ENCODE measurements around the gene FAM124B. TPM values are rescaled to one million over a fixed set of nuclear protein-coding genes. Genes with fewer than 3 reads are reported as not detected.
A peak's percentile ranks its signal among the peaks of the same experiment; 100 is the strongest.
"Not testable (repeated sequence)": the region's sequence is repeated elsewhere in the genome, so short reads cannot be mapped to it uniquely, and the experiment has no call there.

FAM124B gene
- total RNA-seq, 1 donor from 2014 or later: 0.36 TPM

GRCh38 chr2:224413381-224413780, 11.5 kb upstream of the FAM124B start:
- no peak for ATAC-seq

- peak; percentile 95 for ATAC-seq
Measured at GRCh38 chr2:224412141-224413015, 10.5 kb upstream of the FAM124B start.

- ATAC-seq: peak; percentile 69
Measured at GRCh38 chr2:224410946-224411561, 9.1 kb upstream of the FAM124B start.

GRCh38 chr2:224408676-224409075, 6.8 kb upstream of the FAM124B start:
- no peak for ATAC-seq

GRCh38 chr2:224407241-224407701, 5.4 kb upstream of the FAM124B start:
- ATAC-seq: no peak

GRCh38 chr2:224405841-224406370, 4.0 kb upstream of the FAM124B start:
- no peak for ATAC-seq

GRCh38 chr2:224405412-224405811, 3.5 kb upstream of the FAM124B start:
- no peak for ATAC-seq

GRCh38 chr2:224404796-224405195, 2.9 kb upstream of the FAM124B start:
- ATAC-seq: no peak

GRCh38 chr2:224403657-224404056, 1.8 kb upstream of the FAM124B start:
- no peak for ATAC-seq

GRCh38 chr2:224400886-224401632, 848 bp downstream of the FAM124B start:
- peak; percentile 13 for ATAC-seq

- ATAC-seq: no peak
Measured at GRCh38 chr2:224400174-224400810, 1.6 kb downstream of the FAM124B start.

GRCh38 chr2:224398289-224398688, 3.6 kb downstream of the FAM124B start:
- ATAC-seq: no peak

- not testable (repeated sequence) for ATAC-seq
Measured at GRCh38 chr2:224397100-224397499, 4.8 kb downstream of the FAM124B start.

GRCh38 chr2:224395620-224396390, 6.1 kb downstream of the FAM124B start:
- no peak for ATAC-seq

GRCh38 chr2:224393157-224393872, 8.6 kb downstream of the FAM124B start:
- ATAC-seq: no peak

- ATAC-seq: no peak
Measured at GRCh38 chr2:224392545-224392944, 9.4 kb downstream of the FAM124B start.

- ATAC-seq: no peak
Measured at GRCh38 chr2:224389317-224389716, 12.6 kb downstream of the FAM124B start.

GRCh38 chr2:224386876-224387275, 15.0 kb downstream of the FAM124B start:
- ATAC-seq: no peak

GRCh38 chr2:224382973-224383555, 18.8 kb downstream of the FAM124B start:
- ATAC-seq: no peak

- not testable (repeated sequence) for ATAC-seq
Measured at GRCh38 chr2:224382280-224382647, 19.6 kb downstream of the FAM124B start.
